Measurements from ENCODE around the gene ANXA3.

ANXA3 gene

GRCh38 chr4:78648640-78649363 is 97.2 kb downstream of the ANXA3 start:
- no peak overlapping the region for H2AFZ ChIP-seq (ENCODE audit: low read depth)
- no peaks in the 10 kb centered on the region for H3K79me2 ChIP-seq (ENCODE audit: insufficient read depth, low read depth)
- no peak overlapping the region for H3K4me2 ChIP-seq
- no peaks in the 10 kb centered on the region for H4K20me1 ChIP-seq (ENCODE audit: insufficient read depth)
- H3K4me3 ChIP-seq (IDR thresholded peaks at IDR 0.05; ENCODE audit: insufficient read depth, low read depth, low read length), result no peak overlapping the region
- peaks cover 24% of the 10 kb centered on the region for H3K4me1 ChIP-seq (ENCODE audit: low read depth, poor library complexity, severe bottlenecking)
- H3K27ac ChIP-seq, result no peak overlapping the region
- no peak for TF ChIP-seq CTCF (conservative IDR thresholded peaks at IDR 0.05; ENCODE audit: low read depth, low read length)
- no peaks in the 10 kb centered on the region for H3K36me3 ChIP-seq (ENCODE audit: insufficient read depth)
- H3K9ac ChIP-seq, result no peak overlapping the region
- no peaks in the 10 kb centered on the region for H3K27me3 ChIP-seq (ENCODE audit: insufficient read depth, low read depth)

- H3K36me3 ChIP-seq (ENCODE audit: insufficient read depth), result no peaks in the 10 kb centered on the region
- H3K4me1 ChIP-seq (ENCODE audit: low read depth, poor library complexity, severe bottlenecking), result peaks cover 9% of the 10 kb centered on the region
- no peak overlapping the region for H3K4me2 ChIP-seq
- no peak overlapping the region for H2AFZ ChIP-seq (ENCODE audit: low read depth)
- no peak overlapping the region for H3K27ac ChIP-seq
- H3K4me3 ChIP-seq (IDR thresholded peaks at IDR 0.05; ENCODE audit: insufficient read depth, low read depth, low read length), result no peak overlapping the region
- H4K20me1 ChIP-seq (ENCODE audit: insufficient read depth), result no peaks in the 10 kb centered on the region
- TF ChIP-seq CTCF (conservative IDR thresholded peaks at IDR 0.05; ENCODE audit: low read depth, low read length), result no peak
- H3K79me2 ChIP-seq (ENCODE audit: insufficient read depth, low read depth), result no peaks in the 10 kb centered on the region
- H3K27me3 ChIP-seq (ENCODE audit: insufficient read depth, low read depth), result no peaks in the 10 kb centered on the region
- no peak overlapping the region for H3K9ac ChIP-seq
These were observed 98.8 kb downstream of the ANXA3 start for GRCh38 chr4:78650106-78651024.

- Histone ChIP-seq H3K27ac (no peak overlapping the region), H3K79me2 (ENCODE audit: insufficient read depth, low read depth) (no peaks in the 10 kb centered on the region), H3K27me3 (ENCODE audit: insufficient read depth, low read depth) (no peaks in the 10 kb centered on the region), H4K20me1 (ENCODE audit: insufficient read depth) (no peaks in the 10 kb centered on the region), H3K4me3 (IDR thresholded peaks at IDR 0.05; ENCODE audit: insufficient read depth, low read depth, low read length) (no peak overlapping the region), H3K36me3 (ENCODE audit: insufficient read depth) (no peaks in the 10 kb centered on the region), H3K4me1 (ENCODE audit: low read depth, poor library complexity, severe bottlenecking) (peaks cover 5% of the 10 kb centered on the region), H3K9ac (no peak overlapping the region), H3K4me2 (no peak overlapping the region), H2AFZ (ENCODE audit: low read depth) (no peak overlapping the region)
- TF ChIP-seq CTCF (conservative IDR thresholded peaks at IDR 0.05; ENCODE audit: low read depth, low read length), result no peak
These were observed 99.8 kb downstream of the ANXA3 start for GRCh38 chr4:78651250-78651860.

GRCh38 chr4:78652282-78652876 is 100.8 kb downstream of the ANXA3 start:
- H3K4me2 ChIP-seq, result no peak overlapping the region

More at GRCh38 chr4:78652282-78652876, 100.8 kb downstream of the ANXA3 start:
- H3K27me3 ChIP-seq (ENCODE audit: insufficient read depth, low read depth), result no peaks in the 10 kb centered on the region
- H2AFZ ChIP-seq (ENCODE audit: low read depth), result no peak overlapping the region
- no peak overlapping the region for H3K27ac ChIP-seq
- no peaks in the 10 kb centered on the region for H3K79me2 ChIP-seq (ENCODE audit: insufficient read depth, low read depth)
- no peaks in the 10 kb centered on the region for H4K20me1 ChIP-seq (ENCODE audit: insufficient read depth)
- peaks cover 15% of the 10 kb centered on the region for H3K4me1 ChIP-seq (ENCODE audit: low read depth, poor library complexity, severe bottlenecking)
- H3K4me3 ChIP-seq (IDR thresholded peaks at IDR 0.05; ENCODE audit: insufficient read depth, low read depth, low read length), result no peak overlapping the region
- H3K36me3 ChIP-seq (ENCODE audit: insufficient read depth), result no peaks in the 10 kb centered on the region
- TF ChIP-seq CTCF (conservative IDR thresholded peaks at IDR 0.05; ENCODE audit: low read depth, low read length), result no peak
- no peak overlapping the region for H3K9ac ChIP-seq
